IPS-20b (cell line): Measurements from ENCODE around the gene RP9.

Experiments used
- H3K27ac ChIP-seq: one replicate; pipeline ENCODE4 v1.5.1; 2013; ENCODE audit warnings: low read length
- H3K27me3 ChIP-seq: 2 replicates; pipeline ENCODE4 v1.6.1; 2013; ENCODE audit warnings: mild to moderate bottlenecking, low read length, inconsistent platforms; ENCODE audit not compliant: insufficient read depth
- H3K36me3 ChIP-seq: 2 replicates; pipeline ENCODE4 v1.6.1; 2013; ENCODE audit warnings: low read depth, mild to moderate bottlenecking, inconsistent platforms, low read length, moderate library complexity; ENCODE audit not compliant: insufficient read depth
- H3K4me1 ChIP-seq: 2 replicates; pipeline ENCODE4 v1.6.1; 2013; ENCODE audit warnings: mild to moderate bottlenecking, control low read depth, inconsistent platforms, low read length, moderate library complexity; ENCODE audit not compliant: insufficient read depth
- H3K4me3 ChIP-seq: 2 replicates; pipeline ENCODE4 v1.5.1; 2013; ENCODE audit warnings: mild to moderate bottlenecking, low read length, inconsistent platforms
- H3K9ac ChIP-seq: 2 replicates; pipeline ENCODE4 v1.6.1; 2013; ENCODE audit warnings: low read depth, mild to moderate bottlenecking, inconsistent platforms, low read length, moderate library complexity
- H3K9me3 ChIP-seq: 2 replicates; pipeline ENCODE4 v1.6.1; 2013; ENCODE audit warnings: mild to moderate bottlenecking, low read depth, low read length, inconsistent platforms; ENCODE audit not compliant: insufficient read depth

RP9 gene

DNA sequence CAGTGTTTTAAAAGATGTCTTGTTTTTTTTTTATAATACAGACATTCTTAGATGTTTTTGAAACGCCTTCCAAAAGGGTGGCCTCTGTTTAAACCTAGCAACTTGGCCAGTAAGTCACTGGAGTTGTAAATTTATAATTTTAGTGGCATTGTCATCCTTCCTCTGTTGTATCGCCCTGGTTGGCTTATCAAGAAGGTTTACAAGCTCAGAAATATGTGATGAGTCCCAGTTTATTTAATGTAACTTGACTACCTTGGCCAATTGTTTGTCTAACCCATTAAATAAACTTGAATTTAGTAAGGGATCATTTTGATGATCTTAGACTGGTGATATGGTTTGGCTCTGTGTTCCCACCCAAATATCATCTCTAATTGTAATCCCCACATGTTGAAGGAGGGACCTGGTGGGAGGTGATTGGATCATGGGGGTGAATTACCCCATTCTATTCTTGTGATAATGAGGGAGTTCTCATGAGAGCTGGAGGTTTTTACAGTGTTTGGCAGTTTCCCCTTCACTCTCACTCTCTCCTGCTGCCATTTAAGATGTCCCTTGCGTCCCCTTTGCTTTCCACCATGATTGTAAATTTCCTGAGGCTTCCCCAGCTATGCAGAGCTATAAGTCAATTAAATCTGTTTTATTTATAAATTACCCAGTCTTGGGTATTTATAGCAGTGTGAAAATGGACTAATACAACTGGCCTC, 33.2 kb downstream of the RP9 start:
- H3K9ac ChIP-seq = no peak overlapping the region
- no peak overlapping the region for H3K4me3 ChIP-seq
- no peak overlapping the region for H3K27ac ChIP-seq
- peaks cover 7% of the 10 kb centered on the region; the same call in 1 of the 2 replicates for H3K9me3 ChIP-seq
- H3K4me1 ChIP-seq = peaks cover 17% of the 10 kb centered on the region; the same call in 1 of the 2 replicates
- H3K36me3 ChIP-seq = no peaks in the 10 kb centered on the region
- no peaks in the 10 kb centered on the region for H3K27me3 ChIP-seq

DNA sequence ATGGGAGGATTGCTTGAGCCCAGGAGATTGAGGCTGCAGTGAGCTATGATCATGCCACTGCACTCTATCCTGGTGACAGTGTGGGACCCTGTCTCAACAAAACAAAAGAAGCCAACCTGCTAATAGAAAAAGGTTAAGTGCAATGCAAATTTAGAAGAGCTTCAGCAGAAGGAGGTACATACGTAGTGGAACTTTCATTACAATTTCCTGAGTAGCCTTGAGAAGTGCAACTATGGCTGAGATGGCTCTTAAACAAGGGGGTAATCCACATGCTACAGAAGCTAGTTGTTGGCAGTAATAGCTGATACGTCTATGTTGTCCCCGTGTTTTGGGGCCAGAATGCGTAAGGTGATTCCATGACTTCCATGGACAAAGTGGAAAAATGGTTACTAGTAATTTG, 36.0 kb downstream of the RP9 start:
- H3K36me3 ChIP-seq = no peaks in the 10 kb centered on the region
- peaks cover 24% of the 10 kb centered on the region for H3K9me3 ChIP-seq

DNA sequence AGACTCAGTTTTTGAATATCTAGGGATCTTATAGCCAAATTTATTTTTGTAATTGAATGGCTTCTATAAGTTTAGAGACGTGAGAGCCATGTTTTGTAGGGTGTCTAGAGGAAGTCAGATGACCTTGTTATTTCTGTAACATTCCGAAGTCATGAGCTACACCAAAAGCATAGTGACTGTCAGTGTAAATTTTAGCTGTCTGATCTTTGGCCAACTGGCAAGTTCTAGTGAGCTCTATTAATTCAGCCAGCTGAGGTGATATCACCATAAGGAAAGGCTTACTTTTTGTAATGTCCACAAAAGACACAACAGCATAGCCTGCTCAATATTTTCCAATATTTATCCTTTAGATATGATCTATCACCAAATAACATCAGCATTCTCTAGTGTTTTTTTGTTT, 36.7 kb downstream of the RP9 start:
- peaks cover 6% of the 10 kb centered on the region; the same call in 1 of the 2 replicates for H3K4me1 ChIP-seq
- peaks cover 28% of the 10 kb centered on the region for H3K9me3 ChIP-seq
- H3K27ac ChIP-seq = no peak overlapping the region
- H3K36me3 ChIP-seq = no peaks in the 10 kb centered on the region
- no peak overlapping the region for H3K9ac ChIP-seq
- H3K4me3 ChIP-seq = no peak overlapping the region
- H3K27me3 ChIP-seq = no peaks in the 10 kb centered on the region

More for the DNA sequence above, 36.0 kb downstream of the RP9 start:
- Histone ChIP-seq H3K9ac (no peak overlapping the region), H3K4me1 (peaks cover 6% of the 10 kb centered on the region; the same call in 1 of the 2 replicates), H3K4me3 (no peak overlapping the region), H3K27me3 (no peaks in the 10 kb centered on the region), H3K27ac (no peak overlapping the region)

DNA sequence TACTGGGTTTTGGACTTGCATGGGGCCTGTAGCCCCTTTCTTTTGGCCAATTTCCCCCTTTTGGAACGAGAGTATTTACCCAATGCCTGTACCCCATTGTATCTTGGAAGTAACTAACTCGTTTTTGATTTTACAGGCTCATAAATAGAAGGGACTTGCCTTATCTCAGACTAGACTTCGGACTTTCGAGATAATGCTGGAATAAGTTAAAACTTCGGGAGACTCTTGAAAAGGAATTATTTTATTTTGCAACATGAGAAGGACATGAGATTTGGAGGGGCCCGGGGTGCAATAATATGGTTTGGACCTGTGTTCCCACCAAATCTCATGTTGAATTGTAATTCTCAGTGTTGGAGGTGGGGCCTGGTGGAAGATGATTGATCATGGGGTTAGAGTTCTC, 38.4 kb downstream of the RP9 start:
- Histone ChIP-seq H3K27ac (no peak overlapping the region), H3K36me3 (no peaks in the 10 kb centered on the region), H3K9me3 (peaks cover 40% of the 10 kb centered on the region), H3K9ac (no peak overlapping the region), H3K4me3 (no peak overlapping the region), H3K4me1 (peaks cover 1% of the 10 kb centered on the region; the same call in 1 of the 2 replicates), H3K27me3 (no peaks in the 10 kb centered on the region)

DNA sequence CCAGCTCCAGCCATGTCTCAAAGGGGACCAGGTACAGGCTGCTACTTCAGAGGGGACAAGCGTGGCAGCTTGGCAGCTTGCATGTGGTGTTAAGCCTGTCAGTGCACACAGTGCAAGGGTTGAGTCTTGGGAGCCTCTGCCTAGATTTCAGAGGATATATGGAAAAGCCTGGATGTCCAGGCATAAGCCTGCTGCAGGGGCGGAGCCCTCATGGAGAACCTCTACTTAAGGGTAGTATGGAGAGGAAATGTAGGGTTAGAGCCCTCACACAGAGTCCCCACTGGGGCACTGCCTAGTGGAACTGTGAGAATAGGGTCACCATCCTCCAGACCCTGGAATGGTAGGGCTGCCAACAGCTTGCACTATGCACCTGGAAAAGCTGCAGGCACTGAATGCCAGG, 38.9 kb downstream of the RP9 start:
- peaks cover 42% of the 10 kb centered on the region for H3K9me3 ChIP-seq
- H3K4me1 ChIP-seq = no peaks in the 10 kb centered on the region

DNA sequence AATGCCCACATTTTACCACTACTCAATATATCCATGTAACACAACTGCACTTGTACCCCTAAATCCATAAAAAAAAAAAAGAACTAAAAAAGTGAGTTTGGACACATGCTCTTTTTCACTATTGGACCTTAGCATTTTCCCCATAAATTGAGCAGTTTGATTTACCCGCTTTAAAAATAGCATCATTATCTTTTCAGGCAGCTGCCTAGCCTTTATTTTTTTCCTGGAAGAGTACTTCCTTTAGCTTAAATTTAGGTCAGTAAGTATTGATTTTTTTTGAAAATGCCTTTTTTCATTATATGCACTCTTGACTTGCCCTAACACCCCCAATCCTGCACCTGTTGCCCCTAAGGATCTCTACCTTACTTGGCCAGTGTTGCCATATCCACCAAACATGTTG, 41.3 kb downstream of the RP9 start:
- Histone ChIP-seq H3K27ac (no peak overlapping the region), H3K27me3 (no peaks in the 10 kb centered on the region), H3K36me3 (no peaks in the 10 kb centered on the region), H3K4me3 (no peak overlapping the region), H3K4me1 (peaks cover 4% of the 10 kb centered on the region), H3K9ac (no peak overlapping the region), H3K9me3 (peaks cover 42% of the 10 kb centered on the region)

More for the DNA sequence above, 38.9 kb downstream of the RP9 start:
- no peak overlapping the region for H3K9ac ChIP-seq
- no peak overlapping the region for H3K4me3 ChIP-seq
- no peaks in the 10 kb centered on the region for H3K27me3 ChIP-seq
- no peaks in the 10 kb centered on the region for H3K36me3 ChIP-seq
- H3K27ac ChIP-seq = no peak overlapping the region

DNA sequence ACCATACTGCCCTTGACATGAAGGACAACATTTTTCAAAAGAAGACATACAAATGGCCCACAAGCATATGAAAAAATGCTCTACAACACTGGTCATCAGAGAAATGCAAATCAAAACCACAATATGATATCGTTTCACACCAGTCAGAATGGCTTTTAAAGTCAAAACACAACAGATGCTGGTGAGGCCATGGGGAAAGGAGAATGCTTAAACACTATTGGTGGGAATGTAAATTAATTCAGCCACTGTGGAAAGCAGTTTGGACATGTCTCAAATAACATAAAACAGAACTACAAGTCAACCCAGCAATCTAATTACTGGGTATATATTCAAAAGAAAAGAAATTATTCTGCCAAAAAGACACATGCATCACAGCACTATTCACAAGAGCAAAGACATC, 42.4 kb downstream of the RP9 start:
- Histone ChIP-seq H3K27me3 (no peaks in the 10 kb centered on the region), H3K4me3 (no peak overlapping the region), H3K4me1 (peaks cover 4% of the 10 kb centered on the region), H3K27ac (no peak overlapping the region), H3K9me3 (peaks cover 42% of the 10 kb centered on the region), H3K36me3 (no peaks in the 10 kb centered on the region), H3K9ac (no peak overlapping the region)

DNA sequence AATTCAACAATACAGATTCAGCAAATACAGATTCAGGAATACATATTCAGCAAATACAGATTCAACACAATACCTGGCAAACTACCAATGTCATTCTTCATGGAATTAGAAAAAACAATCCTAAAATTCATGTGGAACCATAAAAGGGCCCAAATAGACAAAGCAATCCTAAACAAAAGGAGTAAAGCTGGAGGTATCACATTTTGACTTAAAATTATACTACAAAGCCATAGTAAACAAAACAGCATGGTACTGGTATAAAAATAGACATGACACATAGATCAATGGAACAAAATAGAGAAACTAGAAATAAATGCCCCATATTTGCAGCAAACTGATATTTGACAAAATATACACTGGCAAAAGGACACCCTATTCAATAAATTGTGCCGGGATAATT, 43.2 kb downstream of the RP9 start:
- peaks cover 35% of the 10 kb centered on the region for H3K9me3 ChIP-seq

DNA sequence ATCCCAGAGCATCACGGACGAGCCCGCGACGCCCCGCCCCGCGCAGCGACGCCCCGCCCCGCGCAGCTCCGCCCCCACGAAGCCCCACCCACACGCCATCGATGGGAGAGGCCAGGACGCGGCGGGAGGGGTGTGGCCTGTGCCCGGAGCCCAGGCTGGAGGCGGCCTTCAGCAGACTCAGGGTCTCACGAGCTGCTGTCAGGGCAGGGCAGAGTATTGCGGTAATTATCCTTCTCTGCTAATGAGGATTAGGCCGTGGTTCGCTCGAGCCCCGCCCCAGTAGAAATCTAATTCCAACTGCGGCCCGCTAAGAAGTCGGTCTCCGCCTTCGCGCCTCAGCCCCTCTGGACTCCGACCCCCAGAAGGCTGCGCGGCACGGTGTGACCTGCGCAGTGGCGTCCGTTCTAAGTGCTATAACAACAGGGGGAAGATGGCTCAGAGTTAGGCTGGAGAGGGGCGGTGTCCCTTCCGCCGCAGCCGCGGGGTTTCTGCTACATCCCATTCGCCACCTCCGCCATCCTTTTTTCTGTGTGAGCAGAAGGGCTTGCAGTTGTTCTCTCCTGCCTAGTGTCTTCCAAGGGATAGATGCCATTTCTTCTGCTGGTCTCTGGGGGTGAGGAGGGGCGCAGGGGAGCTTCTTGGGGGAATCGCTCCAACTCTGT, 46.3 kb downstream of the RP9 start:
- Histone ChIP-seq H3K27me3 (no peaks in the 10 kb centered on the region), H3K4me3 (peak overlapping the region; percentile 92), H3K27ac (peak overlapping the region; percentile 97)

More for the DNA sequence above, 43.2 kb downstream of the RP9 start:
- Histone ChIP-seq H3K27me3 (no peaks in the 10 kb centered on the region), H3K9ac (no peak overlapping the region), H3K27ac (no peak overlapping the region), H3K4me3 (no peak overlapping the region), H3K36me3 (no peaks in the 10 kb centered on the region), H3K4me1 (peaks cover 6% of the 10 kb centered on the region)

DNA sequence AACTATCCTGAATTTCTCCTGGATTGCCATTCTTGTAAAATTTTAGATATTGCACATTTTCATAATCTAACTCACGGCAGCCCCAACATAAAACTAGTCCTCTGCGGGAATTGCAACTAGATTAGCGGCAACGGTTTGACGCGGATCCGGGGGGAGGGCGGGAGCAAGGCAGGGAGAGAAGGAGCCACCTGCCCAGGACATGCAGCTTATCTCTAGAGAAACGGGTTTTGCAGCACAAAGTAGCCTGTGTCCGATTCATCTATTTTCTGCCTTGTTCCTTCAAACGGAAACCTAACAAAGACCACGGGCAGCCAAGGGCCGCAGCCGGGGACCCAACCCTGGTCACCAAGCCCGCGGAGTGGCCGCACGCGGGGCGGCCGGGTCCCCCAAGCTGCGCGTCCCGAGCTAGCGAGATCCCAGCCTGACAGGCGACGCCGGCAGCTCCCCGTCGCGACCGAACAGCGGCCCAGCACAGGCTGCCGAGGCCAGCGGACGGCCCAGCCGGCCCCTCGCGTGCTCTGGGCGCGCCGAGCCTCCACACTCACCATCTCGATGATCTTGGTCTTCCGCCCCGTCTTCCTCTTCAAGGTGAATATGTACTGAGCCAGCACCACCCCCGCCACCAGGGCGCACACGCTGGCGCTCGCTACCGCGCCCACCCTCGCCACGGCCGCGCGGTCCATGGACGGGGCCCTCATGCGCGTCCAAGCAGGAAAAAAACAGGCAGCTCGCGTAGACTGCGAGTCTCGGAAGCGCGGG, 47.0 kb downstream of the RP9 start, which contains the start of gene NT5C3A:
NT5C3A (minus strand) TSS at position 754 of the 759 bp plus-strand sequence; CDS start at position 683, 71 bp downstream.
- Histone ChIP-seq H3K4me1 (peaks cover 10% of the 10 kb centered on the region), H3K4me3 (peak within 1 kb of the TSS; percentile 92), H3K27me3 (no peaks in the 10 kb centered on the region), H3K36me3 (no peaks in the 10 kb centered on the region), H3K9ac (peak within 1 kb of the TSS; percentile 85; the same call in 1 of the 2 replicates), H3K9me3 (peaks cover 14% of the 10 kb centered on the region; the same call in 1 of the 2 replicates), H3K27ac (peak within 1 kb of the TSS; percentile 97)

More for the DNA sequence above, 46.3 kb downstream of the RP9 start:
- Histone ChIP-seq H3K9ac (peak overlapping the region; percentile 85; the same call in 1 of the 2 replicates), H3K9me3 (peaks cover 14% of the 10 kb centered on the region; the same call in 1 of the 2 replicates), H3K36me3 (no peaks in the 10 kb centered on the region), H3K4me1 (peaks cover 10% of the 10 kb centered on the region)

DNA sequence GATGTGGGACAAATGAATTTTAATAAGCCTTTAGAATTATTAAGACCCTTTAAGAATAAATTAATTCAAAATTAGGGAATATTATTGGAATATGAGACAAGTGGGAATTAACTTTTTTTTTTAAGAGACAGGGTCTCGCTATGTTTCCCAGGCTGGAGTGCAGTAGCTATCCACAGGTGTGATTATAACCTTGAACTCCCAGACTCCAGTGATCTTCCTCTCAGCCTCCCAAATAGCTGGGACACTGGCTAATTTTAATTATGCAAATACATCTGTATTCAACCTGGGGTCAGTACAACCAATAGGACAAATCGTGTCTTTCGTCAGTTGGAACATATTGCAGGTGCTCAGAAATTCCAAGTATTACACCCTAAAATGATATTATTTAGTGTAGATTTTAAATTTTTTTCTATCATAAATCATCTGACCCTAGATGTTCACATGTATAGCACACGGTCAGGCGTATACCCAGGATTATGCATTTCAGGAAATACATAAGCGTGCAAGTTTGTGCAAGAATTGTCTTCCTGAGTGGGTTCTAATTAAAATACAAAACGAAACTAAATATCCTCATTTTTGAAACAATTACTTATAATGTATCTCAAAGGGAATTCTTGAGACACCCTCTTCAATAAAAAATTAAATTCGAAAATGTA, 47.8 kb downstream of the RP9 start:
- Histone ChIP-seq H3K27ac (no peak overlapping the region), H3K9ac (peak overlapping the region; percentile 85; the same call in 1 of the 2 replicates), H3K36me3 (no peaks in the 10 kb centered on the region), H3K4me3 (peak overlapping the region; percentile 92), H3K27me3 (no peaks in the 10 kb centered on the region), H3K9me3 (peaks cover 8% of the 10 kb centered on the region; the same call in 1 of the 2 replicates), H3K4me1 (peaks cover 10% of the 10 kb centered on the region)
